Stimulated activated CD8-positive, alpha-beta memory T cell treated with anti-CD3 and anti-CD28 coated beads, Interleukin-4, amount 100 ng/mL, for 4 hours (primary cell): ENCODE measurements around the gene SPAG16.
"Not testable (repeated sequence)": the region's sequence is repeated elsewhere in the genome, so short reads cannot be mapped to it uniquely, and the experiment has no call there.

ENCODE experiments used
- DNase-seq, 2 donors: peaks; one replicate each; pipeline ENCODE4 v3.0.0-alpha.2; 2020; ENCODE audit warnings: low read depth in 2 of 2, low spot score in 1 of 2

The SPAG16 gene

GRCh38 chr2:213408426-213409070 lies 124.3 kb downstream of the SPAG16 start:
- not testable (repeated sequence) for DNase-seq

GRCh38 chr2:213410687-213411086 lies 126.4 kb downstream of the SPAG16 start:
- DNase-seq, result not testable (repeated sequence)

- DNase-seq, result no peak
Observed at GRCh38 chr2:213411582-213412289, 127.5 kb downstream of the SPAG16 start.

GRCh38 chr2:213415093-213415492 lies 130.8 kb downstream of the SPAG16 start:
- no peak for DNase-seq

DNA sequence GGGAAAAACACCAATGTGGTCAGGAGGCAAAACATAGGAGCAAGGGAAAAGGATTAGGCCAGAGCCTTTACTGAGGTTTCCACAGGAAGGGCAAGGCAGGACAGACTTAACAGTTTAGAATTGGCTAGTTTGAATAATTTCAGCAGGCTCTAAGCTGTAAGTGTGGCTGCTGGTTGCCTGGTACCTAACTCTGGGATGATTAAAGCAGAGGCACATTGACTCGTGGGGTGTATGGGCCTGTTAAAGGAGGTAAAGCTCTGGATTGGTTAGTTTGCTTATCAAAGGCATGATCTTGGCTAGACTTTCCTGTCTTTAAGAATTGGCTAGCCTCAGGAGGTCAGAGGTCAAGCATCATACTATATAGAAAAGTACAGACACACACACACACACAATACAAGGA lies 132.6 kb downstream of the SPAG16 start:
- no peak for DNase-seq

GRCh38 chr2:213419980-213420379 lies 135.7 kb downstream of the SPAG16 start:
- DNase-seq, result no peak

- DNase-seq, result no peak
Observed at GRCh38 chr2:213420828-213421385, 136.6 kb downstream of the SPAG16 start.

GRCh38 chr2:213422211-213422610 lies 137.9 kb downstream of the SPAG16 start:
- DNase-seq, result no peak

- DNase-seq, result no peak
Observed at GRCh38 chr2:213425618-213426017, 141.4 kb downstream of the SPAG16 start.

DNA sequence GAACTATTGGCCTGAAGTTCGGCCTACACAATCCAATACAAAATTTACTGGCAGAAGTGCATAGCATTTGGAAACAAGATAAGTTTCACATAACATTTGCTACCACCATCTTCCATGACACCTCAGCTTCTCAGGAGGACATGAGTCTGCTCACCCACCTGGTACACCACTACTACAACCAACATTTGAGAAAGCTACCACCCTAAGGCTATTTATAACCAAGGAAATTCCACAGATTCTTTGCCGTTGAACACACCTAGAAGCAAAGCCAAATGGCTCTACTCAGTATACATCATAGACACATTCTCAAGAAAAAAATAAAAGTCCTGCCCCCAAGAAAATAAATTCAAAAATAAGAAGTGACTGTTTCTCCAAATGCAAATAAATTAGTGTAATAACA lies 145.3 kb downstream of the SPAG16 start:
- DNase-seq, result no peak

- DNase-seq, result no peak
Observed at GRCh38 chr2:213443921-213444320, 159.7 kb downstream of the SPAG16 start.

DNA sequence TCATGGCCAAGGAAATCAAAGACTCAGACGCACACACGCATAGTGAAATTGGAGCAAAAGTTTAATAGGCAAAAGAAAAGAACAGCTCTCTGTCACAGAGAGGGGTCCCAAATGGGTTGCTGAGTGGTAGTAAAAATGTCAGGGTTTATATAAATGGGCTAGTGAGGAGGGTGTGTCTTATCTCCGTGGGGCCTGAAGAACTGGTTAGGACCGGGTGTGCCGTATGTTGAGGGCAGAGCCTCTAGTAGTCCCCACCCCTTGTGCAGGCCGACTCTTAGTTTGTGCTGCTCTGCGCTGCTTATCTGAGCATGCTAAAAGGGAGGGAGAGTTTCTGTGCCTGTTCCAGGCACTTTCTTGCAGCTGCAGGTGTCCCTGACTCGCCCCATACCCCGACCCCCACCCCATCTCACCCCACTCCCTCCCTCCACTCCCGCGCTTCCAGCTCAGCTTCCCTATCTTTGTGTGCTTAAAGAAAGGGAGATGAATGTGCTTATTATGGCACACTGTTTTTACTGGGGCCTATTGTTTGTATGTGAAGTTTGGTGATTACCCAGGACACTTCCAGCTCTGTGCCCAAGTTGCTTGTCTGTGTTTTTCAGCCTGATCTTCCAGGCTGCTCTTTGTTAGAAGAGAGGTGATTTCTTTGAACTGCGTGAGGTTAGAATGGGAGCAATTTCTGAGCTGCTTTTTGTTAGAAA lies 167.4 kb downstream of the SPAG16 start:
- no peak for DNase-seq

DNA sequence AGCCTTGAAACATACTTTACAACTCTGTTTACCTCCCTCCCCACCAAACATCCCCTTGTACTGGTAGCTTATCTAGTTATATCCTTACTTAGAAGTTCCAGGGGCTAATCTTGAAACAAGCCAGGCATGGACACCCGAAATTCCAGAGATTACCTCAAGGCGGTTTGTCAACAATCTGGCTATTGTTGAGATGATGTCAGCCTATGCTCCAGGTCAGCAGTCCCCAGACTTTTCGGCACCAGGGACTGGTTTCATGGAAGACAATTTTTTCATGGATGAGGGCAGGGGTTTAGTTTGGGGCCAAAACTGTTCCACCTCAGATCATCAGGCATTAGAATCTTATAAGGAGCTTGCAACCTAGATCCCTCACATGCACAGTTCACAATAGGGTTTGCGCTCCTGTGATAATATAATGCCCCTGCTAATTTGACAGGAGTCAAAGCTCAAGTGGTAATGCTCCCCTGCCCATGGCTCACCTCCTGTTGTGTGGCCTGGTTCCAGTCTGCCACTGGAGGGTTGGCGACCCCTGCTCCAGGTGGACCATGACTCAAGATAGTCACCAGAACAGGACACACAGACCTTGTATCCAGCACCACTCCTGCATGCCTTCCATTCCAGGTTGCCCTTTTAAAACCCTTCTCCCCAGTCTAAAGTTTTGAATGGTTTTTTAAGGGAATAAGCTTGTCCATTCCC lies 171.2 kb downstream of the SPAG16 start:
- no peak for DNase-seq

GRCh38 chr2:213475433-213475832 lies 191.2 kb downstream of the SPAG16 start:
- DNase-seq, result no peak

DNA sequence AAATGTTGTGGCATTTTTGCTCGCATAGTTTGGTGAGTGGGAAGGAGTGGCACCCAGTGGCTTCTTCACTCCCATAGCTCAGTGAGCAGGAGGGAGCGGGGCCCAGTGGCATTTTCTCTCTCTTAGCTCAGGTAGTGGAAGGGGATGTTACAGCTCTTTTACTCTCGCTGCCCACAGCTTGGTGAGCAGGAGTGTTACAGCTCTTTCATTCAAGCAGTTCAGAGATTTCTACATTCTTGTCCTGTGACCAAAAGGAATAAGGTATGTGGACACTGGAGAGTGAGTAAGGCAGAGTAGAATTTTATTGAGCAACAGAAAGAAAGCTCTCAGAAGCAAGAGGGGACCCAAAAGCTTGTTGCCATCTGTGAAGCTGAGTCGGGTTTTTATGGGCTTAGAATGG lies 192.4 kb downstream of the SPAG16 start:
- no peak for DNase-seq

DNA sequence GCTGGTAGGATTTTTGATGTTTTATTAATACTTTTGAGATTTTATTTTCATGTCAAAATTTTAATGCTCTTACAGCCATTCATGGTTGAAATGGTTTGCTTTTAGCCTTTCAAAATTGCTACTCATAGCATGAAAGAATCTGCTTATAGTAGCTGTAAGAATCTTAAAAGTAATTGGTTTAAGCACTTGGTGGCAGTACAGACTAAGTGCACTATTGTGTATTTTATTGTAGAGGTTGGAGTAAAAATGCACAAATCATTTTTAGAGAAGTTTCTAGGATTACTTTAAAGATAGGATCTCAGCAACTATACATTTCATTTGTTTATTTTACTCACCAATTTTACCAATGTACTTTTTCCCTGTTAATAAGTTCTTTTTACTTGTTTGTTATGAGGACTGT lies 205.8 kb downstream of the SPAG16 start:
- DNase-seq, result no peak

GRCh38 chr2:213491376-213491775 lies 207.1 kb downstream of the SPAG16 start:
- DNase-seq, result no peak

GRCh38 chr2:213496226-213496625 lies 212.0 kb downstream of the SPAG16 start:
- DNase-seq, result no peak

GRCh38 chr2:213500881-213501280 lies 216.6 kb downstream of the SPAG16 start:
- no peak for DNase-seq

- DNase-seq, result no peak
Observed at GRCh38 chr2:213524164-213524563, 239.9 kb downstream of the SPAG16 start.

DNA sequence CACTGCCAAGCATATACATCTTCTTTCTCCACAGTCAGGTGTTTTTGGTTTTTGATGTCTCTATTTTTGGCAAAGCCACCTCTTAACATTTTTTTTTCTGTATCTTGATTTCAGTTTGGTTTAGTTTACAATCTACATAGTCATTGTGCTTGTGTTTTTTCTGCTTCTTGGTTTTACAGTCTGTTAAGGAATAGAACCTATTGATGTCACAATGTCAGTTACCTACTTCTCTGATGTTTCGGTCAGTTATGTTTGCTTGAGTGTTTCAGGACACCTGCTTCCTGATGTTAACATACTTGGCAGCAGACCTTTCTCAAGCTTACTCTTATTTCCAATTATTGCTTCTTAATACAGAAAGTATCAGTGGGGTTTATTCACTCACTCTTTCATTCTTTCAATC lies 253.3 kb downstream of the SPAG16 start:
- DNase-seq, result no peak
